K562 (cell line): ENCODE results near the gene ZBP1. TPM values are rescaled to one million over a fixed set of nuclear protein-coding genes. Genes with fewer than 3 reads are reported as not detected.

Source experiments
- CTBP1 ChIP-seq: fragments of 450-650 bp; IDR thresholded peaks from 2 replicates; pipeline ENCODE4 v1.6.1; 2016; ENCODE audit warnings: borderline replicate concordance
- CTCF ChIP-seq, 3 experiments: IDR thresholded peaks in 2 of 3; conservative IDR thresholded peaks in 1 of 3; 2 replicates each; pipeline ENCODE4 v1.5.1; 2011 to 2012; ENCODE audit warnings: low read length in 3 of 3, mild to moderate bottlenecking in 3 of 3, control low read depth in 2 of 3, improper control_type of control experiment in 1 of 3, inconsistent platforms in 1 of 3, low read depth in 1 of 3, mixed read lengths in 1 of 3, moderate library complexity in 1 of 3; ENCODE audit not compliant: insufficient read depth in 2 of 3
- GATAD2A ChIP-seq: fragments of 450-650 bp; IDR thresholded peaks from 2 replicates; pipeline ENCODE4 v1.6.1; 2017
- HIVEP1 ChIP-seq: fragments of 250-450 bp; sonication (Bioruptor Pico); IDR thresholded peaks from 2 replicates; pipeline ENCODE4 v1.4.0; 2020; ENCODE audit warnings: mild to moderate bottlenecking
- HNRNPL ChIP-seq: fragments of 200-400 bp; formaldehyde crosslinking; IDR thresholded peaks from 2 replicates; pipeline ENCODE4 v1.6.1; 2017; ENCODE audit warnings: low read depth, mild to moderate bottlenecking, low read length
- KAT2B ChIP-seq: IDR thresholded peaks from one replicate; pipeline ENCODE4 v1.6.1; 2012; ENCODE audit warnings: low read depth, mild to moderate bottlenecking, control low read depth, inconsistent platforms, low read length, moderate library complexity
- MAFG ChIP-seq: fragments of 450-650 bp; conservative IDR thresholded peaks from 2 replicates; pipeline ENCODE4 v1.6.1; 2016; ENCODE audit warnings: missing genetic modification characterization, missing compliant biosample characterization
- MEF2A ChIP-seq: IDR thresholded peaks from 2 replicates; pipeline ENCODE4 v1.6.1; 2011; ENCODE audit warnings: low read depth, mild to moderate bottlenecking, low read length, moderate library complexity; ENCODE audit not compliant: control insufficient read depth
- PCBP2 ChIP-seq: fragments of 200-400 bp; formaldehyde crosslinking; IDR thresholded peaks from 2 replicates; pipeline ENCODE4 v1.6.1; 2018; ENCODE audit warnings: low read length, low read depth, mild to moderate bottlenecking, moderate library complexity; ENCODE audit not compliant: poor library complexity, severe bottlenecking
- PHF21A ChIP-seq: fragments of 450-650 bp; IDR thresholded peaks from 2 replicates; pipeline ENCODE4 v1.6.1; 2017; ENCODE audit warnings: low read depth, borderline replicate concordance
- PPARD ChIP-seq: fragments of 250-450 bp; sonication (Bioruptor Pico); IDR thresholded peaks from 2 replicates; pipeline ENCODE4 v1.8.0; 2022; ENCODE audit warnings: inconsistent platforms, mild to moderate bottlenecking, moderate library complexity
- RBM25 ChIP-seq: fragments of 200-400 bp; formaldehyde crosslinking; IDR thresholded peaks from 2 replicates; pipeline ENCODE4 v1.6.1; 2018; ENCODE audit warnings: low read length, low read depth, moderate library complexity; ENCODE audit not compliant: severe bottlenecking
- RUNX1 ChIP-seq: sonication (generic); IDR thresholded peaks from 2 replicates; pipeline ENCODE4 v1.6.1; 2016; ENCODE audit warnings: antibody characterized with exemption, low read depth
- SREBF2 ChIP-seq: sonication (generic); formaldehyde crosslinking; IDR thresholded peaks from 2 replicates; pipeline ENCODE4 v1.4.0; 2020; ENCODE audit warnings: mild to moderate bottlenecking, missing genetic modification reagents
- SRF ChIP-seq, 2 experiments: fragments of 250-450, 450-650 bp in 1 of 2; sonication (Bioruptor Pico) in 1 of 2; sonication (generic) in 1 of 2; formaldehyde crosslinking; IDR thresholded peaks; 2 replicates each; pipeline versions ENCODE4 v1.5.0 to v1.5.1; 2020 to 2022; ENCODE audit warnings: mild to moderate bottlenecking in 1 of 2, missing genetic modification reagents in 1 of 2
- STAT5A ChIP-seq: IDR thresholded peaks from 2 replicates; pipeline ENCODE4 v1.6.1; 2012; ENCODE audit warnings: low read length, inconsistent platforms, borderline replicate concordance
- TFAP4 ChIP-seq: sonication (generic); formaldehyde crosslinking; IDR thresholded peaks from 2 replicates; pipeline ENCODE4 v1.8.0; 2022; ENCODE audit warnings: missing genetic modification reagents, mild to moderate bottlenecking, moderate library complexity, borderline replicate concordance
- TGIF2 ChIP-seq: sonication (generic); formaldehyde crosslinking; IDR thresholded peaks from 2 replicates; pipeline ENCODE4 v1.8.1; 2022; ENCODE audit warnings: mild to moderate bottlenecking, missing genetic modification reagents, moderate library complexity
- XRCC5 ChIP-seq: fragments of 200-400 bp; formaldehyde crosslinking; IDR thresholded peaks from 2 replicates; pipeline ENCODE4 v1.6.1; 2017; ENCODE audit warnings: low read depth, mild to moderate bottlenecking, low read length
- ZNF134 ChIP-seq: fragments of 250-450 bp; sonication (Bioruptor Pico); conservative IDR thresholded peaks from 2 replicates; pipeline ENCODE4 v1.4.0; 2020
- ZNF263 ChIP-seq: sonication (generic); formaldehyde crosslinking; IDR thresholded peaks from 2 replicates; pipeline ENCODE4 v1.8.0; 2022; ENCODE audit warnings: mild to moderate bottlenecking, missing genetic modification reagents, borderline replicate concordance
- ZNF511 ChIP-seq: sonication (generic); formaldehyde crosslinking; IDR thresholded peaks from 2 replicates; pipeline ENCODE4 v1.8.0; 2022; ENCODE audit warnings: mild to moderate bottlenecking, missing genetic modification reagents
- ZNF707 ChIP-seq: fragments of 250-450 bp; sonication (Bioruptor Pico); conservative IDR thresholded peaks from 2 replicates; pipeline ENCODE4 v1.8.0; 2022; ENCODE audit warnings: inconsistent platforms, mild to moderate bottlenecking, moderate library complexity
- polyA plus RNA-seq, 8 experiments: library from polyadenylated mRNA; depleted of rRNA in 4 of 8; stranded (reverse) in 5 of 8; unstranded in 3 of 8; fragments of >200 nt; fragmentation: Nextera tagmentation in 2 of 8; fragmentation: Illumina TruSeq in 1 of 8; extraction: Ambion mirVana in 2 of 8; extraction: Trizol in 1 of 8; gene quantifications; 2 replicates each; pipeline versions ENCODE4 v1.2.1 to v1.2.3, GENCODE V29; 2011 to 2014; ENCODE audit warnings: inconsistent platforms in 1 of 8, missing spikeins in 1 of 8
- total RNA-seq, 7 experiments: library from RNA; depleted of rRNA in 6 of 7; stranded (reverse); fragments of >200 nt in 6 of 7; fragmentation: Illumina TruSeq in 2 of 7; extraction: Trizol in 2 of 7; gene quantifications; 2 replicates each; pipeline versions ENCODE4 v1.2.1 to v1.2.3, GENCODE V29; 2011 to 2021; ENCODE audit warnings: low replicate concordance in 1 of 7

The ZBP1 gene
- total and polyA plus RNA-seq, 9 of the 15 experiments (the other 6 are each of a cell fraction or from before 2014, with no cell fraction given) = not detected

- TF ChIP-seq XRCC5 = 0 out of 2 replicates have a peak, but pooled peaks have one; percentile 40
- TF ChIP-seq ZNF707 (CRISPR knock-in tag) = no peak
- TF ChIP-seq RBM25 = peak; percentile 64
- TF ChIP-seq KAT2B = no peak
- peak; percentile 66 for TF ChIP-seq TFAP4 (CRISPR knock-in tag)
- no peak for TF ChIP-seq HNRNPL
- TF ChIP-seq CTCF (IDR thresholded peaks at IDR 0.05 in 2 of 3, conservative IDR thresholded peaks at IDR 0.05 in 1 of 3; ENCODE audit: insufficient read depth in 2 of 3, low read depth in 1 of 3, low read length in 3 of 3) = peak; percentile 82 to 95 (median 83)
- TF ChIP-seq MAFG (tag) = no peak
- no peak for TF ChIP-seq PCBP2
- no peak for TF ChIP-seq ZNF511 (CRISPR knock-in tag)
- TF ChIP-seq MEF2A = no peak
- TF ChIP-seq ZNF263 (CRISPR knock-in tag) = peak; percentile 80
- no peak for TF ChIP-seq STAT5A
- TF ChIP-seq SREBF2 = no peak
- no peak for TF ChIP-seq PPARD (CRISPR knock-in tag)
- no peak for TF ChIP-seq HIVEP1 (CRISPR knock-in tag)
- no peak for TF ChIP-seq GATAD2A
- TF ChIP-seq SRF (CRISPR knock-in tag; IDR thresholded peaks at IDR 0.05) = no peak
- TF ChIP-seq CTBP1 = no peak
- TF ChIP-seq PHF21A = no peak
- TF ChIP-seq RUNX1 = no peak
- no peak for TF ChIP-seq TGIF2 (CRISPR knock-in tag)
- TF ChIP-seq ZNF134 (CRISPR knock-in tag) = no peak
Measured at GRCh38 chr20:57596998-57597939, 23.0 kb downstream of the ZBP1 start (continued).
